Right renal cortex interstitium (tissue), 3 donors: ENCODE measurements around the gene PDE6D. TPM values are rescaled to one million over a fixed set of nuclear protein-coding genes. Genes with fewer than 3 reads are reported as not detected.
"Not testable (repeated sequence)": the region's sequence is repeated elsewhere in the genome, so short reads cannot be mapped to it uniquely, and the experiment has no call there.

Experiments
- DNase-seq, 3 donors: peaks; one replicate each; pipeline ENCODE4 v3.0.0-alpha.2; 2013; ENCODE audit warnings: low read depth in 3 of 3, low spot score in 2 of 3
- polyA plus RNA-seq, 3 donors: library from polyadenylated mRNA; unstranded; fragments of 120-200 nt; gene quantifications; one replicate each; pipeline ENCODE4 v1.2.1, GENCODE V29; 2013; ENCODE audit not compliant: insufficient read length in 3 of 3

Gene PDE6D
- polyA plus RNA-seq, 3 donors, result 26.6 to 28.2 (median 27.8) TPM

- no peak for DNase-seq
Measured at GRCh38 chr2:231720987-231721966, 59.8 kb downstream of the PDE6D start.

DNA sequence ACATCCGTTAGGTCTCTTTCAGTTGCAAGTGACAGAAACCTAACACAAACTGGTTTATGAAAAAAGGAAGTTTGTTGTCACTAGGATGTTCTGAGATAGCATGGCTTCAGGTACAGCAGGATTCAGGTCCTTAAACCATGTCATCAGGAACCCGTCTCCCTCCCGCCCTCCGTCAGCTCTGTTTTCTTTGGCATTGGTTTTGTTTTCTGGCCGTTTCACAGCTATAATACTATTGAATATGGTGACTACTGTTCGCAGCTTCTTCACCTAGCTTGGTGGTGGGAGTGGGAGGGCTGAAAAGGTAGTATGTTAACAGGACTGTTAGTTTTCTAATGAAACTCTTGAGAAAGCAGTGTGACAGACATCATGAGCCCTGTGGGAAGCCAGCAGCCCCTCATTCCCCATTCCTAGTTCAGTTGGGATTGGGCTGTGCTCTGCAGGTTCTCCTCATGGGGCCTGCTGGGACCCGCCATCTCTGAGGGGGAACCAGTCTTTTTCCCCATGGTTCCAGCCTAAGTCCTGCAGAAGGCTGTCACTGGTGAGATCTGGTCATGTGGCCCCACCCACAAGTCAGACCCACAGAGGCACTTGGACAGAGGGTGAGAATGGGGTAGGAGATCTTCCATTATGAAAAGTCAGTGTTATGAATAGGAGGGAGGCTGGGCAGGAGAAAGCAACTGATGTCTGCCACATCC is 60.6 kb downstream of the PDE6D start:
- no peak for DNase-seq

DNA sequence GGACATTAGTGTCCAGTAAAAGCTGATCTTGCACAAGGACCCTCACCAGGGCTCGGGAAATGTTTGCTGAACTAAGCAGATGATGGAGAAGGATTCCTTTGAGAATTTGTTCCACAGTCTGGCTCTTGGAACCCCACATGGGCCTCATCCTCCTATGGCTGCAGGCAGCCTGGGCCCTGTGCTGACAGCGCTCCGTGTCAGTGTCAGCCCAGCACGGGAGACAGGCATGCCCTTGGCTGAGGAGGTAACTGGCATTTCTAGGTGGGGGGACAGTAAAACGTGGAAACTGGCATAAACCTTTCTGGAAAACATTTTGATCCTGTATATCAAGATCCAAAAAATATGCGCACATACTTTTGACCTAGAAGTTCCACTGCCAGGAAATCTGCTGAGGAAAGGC is 62.3 kb downstream of the PDE6D start:
- no peak for DNase-seq

GRCh38 chr2:231717281-231718171 is 63.6 kb downstream of the PDE6D start:
- no peak for DNase-seq

DNA sequence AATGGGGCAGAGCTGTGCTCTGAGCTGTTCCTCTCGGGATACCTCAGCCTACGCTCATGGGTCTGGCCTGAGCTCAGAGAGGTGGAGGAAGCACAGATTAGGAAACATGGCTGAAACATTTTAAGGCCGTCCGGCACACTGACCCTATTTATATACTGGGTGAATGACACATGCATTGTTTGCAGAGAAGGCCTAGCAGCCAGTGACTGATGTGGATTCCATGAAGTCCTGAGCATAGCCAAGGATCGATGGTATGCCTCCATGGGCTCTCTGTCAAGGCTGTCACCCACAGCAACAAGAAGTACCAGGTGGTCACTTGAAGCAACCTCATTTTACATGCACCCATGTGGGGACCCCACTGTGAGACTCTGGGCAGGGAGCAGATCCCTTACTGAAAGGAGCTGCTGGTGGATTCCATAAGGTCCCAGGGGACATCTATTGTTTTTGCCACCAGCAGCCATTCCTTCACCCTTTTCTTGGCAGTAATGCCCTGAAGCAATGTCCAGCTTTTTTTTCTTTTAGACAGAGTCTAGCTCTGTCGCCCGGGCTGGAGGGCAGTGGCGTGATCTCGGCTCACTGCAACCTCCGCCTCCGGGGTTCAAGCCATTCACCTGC is 64.3 kb downstream of the PDE6D start:
- DNase-seq, result no peak

GRCh38 chr2:231715988-231716616 is 65.0 kb downstream of the PDE6D start:
- no peak for DNase-seq

DNA sequence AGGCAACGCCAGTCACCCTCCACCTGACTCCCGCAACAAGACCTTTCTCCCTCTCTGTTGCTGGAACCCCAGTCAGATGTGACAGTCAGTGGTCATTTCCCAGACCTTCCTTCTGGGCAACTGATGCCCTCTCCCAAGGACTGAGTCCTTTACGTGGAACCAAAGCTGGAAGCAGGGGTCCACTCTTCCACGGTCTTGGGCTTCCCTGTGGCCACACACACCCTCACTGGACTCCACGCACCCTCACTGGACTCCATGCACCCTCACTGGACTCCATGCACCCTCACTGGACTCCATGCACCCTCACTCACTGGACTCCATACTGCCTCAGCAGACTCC is 65.6 kb downstream of the PDE6D start:
- no peak for DNase-seq

- no peak for DNase-seq
Measured at GRCh38 chr2:231714639-231715498, 66.2 kb downstream of the PDE6D start.

DNA sequence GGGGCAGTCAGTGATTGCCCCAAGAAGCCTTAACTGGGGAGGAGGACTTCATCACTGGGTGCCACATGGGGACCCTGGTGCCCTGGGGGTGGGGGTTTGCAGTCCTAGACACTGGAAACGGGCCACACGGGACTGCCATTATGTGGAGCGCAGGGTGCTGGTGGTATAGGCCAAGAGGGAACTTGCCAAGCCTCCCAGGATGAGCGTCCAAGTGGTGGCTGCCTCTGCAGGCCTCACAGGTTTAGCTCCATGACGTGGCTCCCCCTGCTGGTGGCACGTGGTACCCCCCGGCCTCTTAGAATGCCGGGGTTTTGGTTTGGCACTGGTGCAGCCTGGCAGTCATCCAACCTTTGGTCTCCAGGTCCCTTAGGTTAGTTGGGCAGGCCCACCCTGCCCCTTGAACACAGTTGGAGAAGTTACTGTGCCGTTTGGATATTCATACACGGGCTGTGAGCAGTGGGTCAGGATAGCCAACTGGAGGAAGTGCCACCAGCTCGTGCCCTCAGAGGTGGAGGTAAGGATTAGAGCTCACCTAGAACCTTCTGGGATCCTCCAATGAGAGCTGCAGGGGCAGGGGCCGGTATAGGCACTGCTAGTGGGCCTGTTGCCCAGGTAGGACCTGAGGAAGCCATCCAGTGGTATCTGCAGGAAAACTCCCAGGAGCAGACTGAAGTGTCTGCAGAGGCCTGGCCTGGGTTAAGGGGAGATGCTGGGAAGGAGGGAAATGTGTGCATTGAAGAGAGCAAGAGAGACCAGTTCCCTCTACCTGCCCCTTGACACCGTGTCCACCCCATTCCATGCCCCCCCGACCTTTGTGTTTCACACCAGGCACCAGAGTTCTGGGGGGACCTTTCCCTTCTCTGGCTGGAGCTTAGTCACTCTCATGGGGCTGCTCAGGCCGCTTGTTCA is 67.1 kb downstream of the PDE6D start:
- DNase-seq, result no peak

DNA sequence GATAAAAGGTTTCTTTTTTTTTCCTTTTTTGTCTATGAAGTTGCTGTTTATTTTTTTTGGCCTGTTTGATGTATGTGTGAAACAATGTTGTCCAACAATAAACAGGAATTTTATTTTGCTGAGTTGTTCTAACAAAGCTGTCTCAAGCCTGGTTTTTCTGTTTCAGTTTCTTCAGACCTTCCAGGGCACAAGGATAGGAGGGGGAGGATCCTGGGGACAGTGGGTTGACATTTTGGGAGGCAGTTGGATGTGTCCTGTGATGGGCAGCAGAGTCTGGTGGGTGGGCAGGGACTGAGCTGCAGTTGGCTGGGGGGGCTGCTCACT is 67.7 kb downstream of the PDE6D start:
- not testable (repeated sequence) for DNase-seq

- not testable (repeated sequence) for DNase-seq
Measured at GRCh38 chr2:231712451-231713021, 68.5 kb downstream of the PDE6D start.

DNA sequence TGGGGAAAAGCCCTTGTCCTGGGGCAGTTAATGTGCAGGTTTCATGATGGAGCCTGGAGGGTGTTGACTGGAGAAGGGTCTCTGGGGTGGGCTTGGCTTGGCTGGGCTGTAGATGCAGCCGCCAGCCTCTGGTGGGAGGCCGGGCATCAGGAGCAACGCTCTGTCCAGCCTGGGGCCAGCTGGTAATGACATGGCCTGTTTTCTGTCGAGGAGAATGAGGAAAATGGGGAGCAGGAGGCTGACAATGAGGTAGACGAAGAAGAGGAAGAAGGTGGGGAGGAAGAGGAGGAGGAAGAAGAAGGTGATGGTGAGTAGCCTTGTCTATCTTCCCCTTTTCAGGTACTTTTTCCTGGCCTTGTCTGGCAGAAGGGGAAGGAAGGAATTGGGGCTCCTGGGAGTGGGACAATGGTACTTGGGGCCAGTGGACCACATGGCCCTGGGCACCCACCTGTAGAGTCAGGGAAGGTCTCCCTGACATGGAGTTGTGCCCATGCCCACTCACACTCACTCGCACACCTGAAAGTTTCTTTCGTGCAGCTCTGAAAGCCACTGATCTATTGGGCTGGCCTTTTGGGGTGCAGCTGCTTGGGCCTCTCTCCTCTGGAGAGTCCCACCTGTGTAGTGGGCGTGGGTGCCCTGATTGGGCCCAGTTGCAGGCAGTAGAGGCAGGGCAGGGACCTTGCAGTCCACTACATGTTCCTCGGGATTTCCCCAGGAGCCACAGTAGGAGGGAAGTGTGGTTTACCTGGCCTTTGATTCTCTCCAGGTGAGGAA is 69.2 kb downstream of the PDE6D start:
- DNase-seq, result no peak

DNA sequence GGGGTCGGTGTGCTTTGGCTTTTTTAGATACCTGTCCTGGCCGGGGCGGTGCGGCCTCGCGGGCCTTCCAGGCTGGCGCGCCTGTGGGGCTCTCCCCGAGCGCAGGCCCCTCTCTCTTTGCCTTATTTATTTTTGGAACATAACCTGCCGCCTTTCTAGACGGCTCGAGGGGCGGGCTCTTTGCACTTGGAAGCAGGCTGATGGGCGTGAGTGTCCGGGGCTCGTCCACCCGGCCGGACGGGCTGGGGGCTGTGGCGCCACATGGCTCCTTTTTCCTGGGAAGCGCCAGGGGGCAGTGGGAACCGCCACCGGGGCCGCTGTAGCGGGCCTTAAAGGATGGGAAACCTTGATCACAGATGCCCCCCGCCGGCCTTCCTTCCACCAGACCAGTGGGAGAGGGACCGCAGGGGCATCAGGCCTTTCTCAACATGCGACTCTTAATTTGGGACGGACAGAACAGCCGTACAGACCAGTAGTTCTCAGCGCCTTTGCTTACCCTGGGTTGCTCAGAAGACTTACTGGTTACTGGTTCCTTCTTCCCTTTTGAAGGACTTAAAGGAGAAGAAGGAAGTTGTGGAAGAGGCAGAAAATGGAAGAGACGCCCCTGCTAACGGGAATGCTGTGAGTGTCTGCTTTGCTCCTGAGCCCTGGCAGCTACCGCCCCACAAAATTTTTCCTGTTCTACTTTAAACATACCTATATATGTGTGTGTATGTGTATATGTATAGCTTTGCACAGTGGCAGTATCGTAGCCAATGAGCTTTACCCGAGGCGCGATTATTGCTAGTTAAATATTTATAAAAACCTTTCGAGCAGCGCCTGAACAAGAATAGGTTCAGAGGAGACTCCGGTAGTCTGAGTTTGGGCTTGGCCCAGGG is 70.0 kb downstream of the PDE6D start:
- DNase-seq, result no peak

- peak in 2 of 3 donors; percentile 60 to 82 for DNase-seq
Measured at GRCh38 chr2:231709981-231710798, 70.9 kb downstream of the PDE6D start.

GRCh38 chr2:231709636-231709980 is 71.5 kb downstream of the PDE6D start:
- no peak for DNase-seq
